Ovary (tissue), 3 donors: ENCODE data around the gene ADCY10.

Source experiments
- EP300 ChIP-seq: sonication (generic); formaldehyde crosslinking; IDR thresholded peaks from one replicate; pipeline ENCODE4 v1.6.1; 2017; ENCODE audit warnings: antibody characterized with exemption
- TF ChIP-seq, protein P1 (sequence below), 3 donors: fragments of 450-650 bp in 2 of 3; fragments of 200-600 bp in 1 of 3; IDR thresholded peaks; one replicate each; pipeline versions ENCODE4 v1.5.1 to v1.8.0; 2016 to 2022; ENCODE audit warnings: antibody characterized with exemption in 3 of 3, mild to moderate bottlenecking in 1 of 3
- donor health status: DM: no; HTN: no; CAD: no.

DNA sequence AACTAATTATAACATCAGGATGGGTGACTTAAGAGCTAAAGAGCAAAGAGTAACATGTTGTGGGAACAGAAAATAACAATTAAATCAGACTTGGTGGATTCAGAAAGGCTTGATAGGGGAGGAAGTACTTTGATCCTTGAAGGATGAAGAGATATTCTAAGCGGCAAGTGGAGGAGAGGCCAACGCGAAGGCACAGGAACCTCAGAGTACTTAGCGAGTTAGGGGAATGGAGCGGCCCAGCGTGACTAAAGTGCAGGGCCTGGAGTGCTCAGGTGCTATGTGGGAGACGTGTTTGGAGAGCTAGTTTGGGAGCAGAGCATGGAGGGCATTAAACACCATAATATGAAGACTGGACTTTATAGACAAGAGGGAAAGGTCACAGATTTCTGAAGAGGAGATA, 64.3 kb downstream of the ADCY10 start:
- TF ChIP-seq EP300: no peak
- TF ChIP-seq, protein P1, sequence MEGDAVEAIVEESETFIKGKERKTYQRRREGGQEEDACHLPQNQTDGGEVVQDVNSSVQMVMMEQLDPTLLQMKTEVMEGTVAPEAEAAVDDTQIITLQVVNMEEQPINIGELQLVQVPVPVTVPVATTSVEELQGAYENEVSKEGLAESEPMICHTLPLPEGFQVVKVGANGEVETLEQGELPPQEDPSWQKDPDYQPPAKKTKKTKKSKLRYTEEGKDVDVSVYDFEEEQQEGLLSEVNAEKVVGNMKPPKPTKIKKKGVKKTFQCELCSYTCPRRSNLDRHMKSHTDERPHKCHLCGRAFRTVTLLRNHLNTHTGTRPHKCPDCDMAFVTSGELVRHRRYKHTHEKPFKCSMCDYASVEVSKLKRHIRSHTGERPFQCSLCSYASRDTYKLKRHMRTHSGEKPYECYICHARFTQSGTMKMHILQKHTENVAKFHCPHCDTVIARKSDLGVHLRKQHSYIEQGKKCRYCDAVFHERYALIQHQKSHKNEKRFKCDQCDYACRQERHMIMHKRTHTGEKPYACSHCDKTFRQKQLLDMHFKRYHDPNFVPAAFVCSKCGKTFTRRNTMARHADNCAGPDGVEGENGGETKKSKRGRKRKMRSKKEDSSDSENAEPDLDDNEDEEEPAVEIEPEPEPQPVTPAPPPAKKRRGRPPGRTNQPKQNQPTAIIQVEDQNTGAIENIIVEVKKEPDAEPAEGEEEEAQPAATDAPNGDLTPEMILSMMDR (IDR thresholded peaks at IDR 0.05): no peak
